HG03521 (cell line): ENCODE data around the gene CNIH2.
"Not testable (repeated sequence)": the region's sequence is repeated elsewhere in the genome, so short reads cannot be mapped to it uniquely, and the experiment has no call there.

Experiments used
- ATAC-seq: cut with Tn5 transposase; IDR thresholded peaks from one replicate; pipeline ENCODE4 v1.9.1; 2021; ENCODE audit warnings: mild to moderate bottlenecking, moderate library complexity; ENCODE audit not compliant: unreplicated experiment

Gene CNIH2

DNA sequence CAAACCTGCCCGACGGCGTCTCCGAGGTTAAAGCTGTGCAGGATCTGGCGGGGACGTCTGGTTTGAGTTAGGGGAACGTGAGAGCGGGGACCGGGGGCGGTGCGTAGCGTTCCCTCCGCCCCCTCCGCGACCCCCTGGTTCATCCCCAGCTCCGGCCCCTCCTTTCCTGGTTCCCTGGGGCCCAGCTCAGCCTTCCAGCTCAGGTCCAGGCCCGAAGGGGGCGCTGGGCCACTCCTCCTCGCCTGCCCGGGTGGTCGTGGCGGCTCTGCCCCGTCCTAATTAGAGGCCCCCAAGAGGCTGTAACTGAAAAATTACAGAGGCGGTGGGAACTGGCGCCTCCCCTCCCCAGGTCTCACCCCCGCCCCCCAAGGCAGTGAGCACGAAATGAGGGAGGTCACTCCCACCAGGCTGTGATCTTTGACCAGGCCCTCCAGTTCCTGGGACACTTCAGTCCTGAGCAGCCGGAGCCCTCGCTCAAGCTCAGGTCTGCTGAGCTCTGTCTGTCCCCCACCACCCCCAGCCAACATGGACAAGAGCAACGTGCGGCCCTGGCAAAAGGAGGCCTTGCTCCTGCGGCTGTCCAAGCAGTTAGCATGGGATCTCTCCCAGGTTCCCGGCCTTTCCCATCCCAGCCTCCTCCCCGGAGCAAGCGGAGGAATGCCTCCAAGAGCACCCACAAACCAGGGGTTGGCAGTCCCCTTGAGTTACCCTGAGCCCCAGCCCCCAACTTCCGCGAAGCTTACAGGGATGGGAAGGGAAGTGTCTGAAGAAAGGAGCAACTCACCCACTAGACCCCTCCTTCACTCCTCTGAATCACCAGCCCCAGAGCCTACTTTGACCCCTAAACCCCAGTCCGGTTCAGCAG, 35.6 kb downstream of the CNIH2 start:
- no peak for ATAC-seq

DNA sequence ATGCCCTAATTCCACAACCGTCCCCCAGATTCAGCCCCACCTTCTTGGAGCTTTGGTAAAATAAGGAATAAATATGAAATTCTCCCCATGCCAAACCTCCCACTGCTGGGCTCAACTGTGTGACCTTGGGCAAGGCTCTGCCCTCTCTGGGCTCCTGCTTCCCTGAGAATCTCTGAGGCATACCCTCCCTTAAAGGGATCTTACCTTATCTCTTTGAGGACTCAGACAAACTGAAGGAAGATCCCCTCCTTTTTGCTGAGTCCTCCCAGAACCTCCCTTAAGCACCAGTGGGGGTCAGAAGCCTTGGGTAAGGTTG, 36.2 kb downstream of the CNIH2 start:
- ATAC-seq: no peak

DNA sequence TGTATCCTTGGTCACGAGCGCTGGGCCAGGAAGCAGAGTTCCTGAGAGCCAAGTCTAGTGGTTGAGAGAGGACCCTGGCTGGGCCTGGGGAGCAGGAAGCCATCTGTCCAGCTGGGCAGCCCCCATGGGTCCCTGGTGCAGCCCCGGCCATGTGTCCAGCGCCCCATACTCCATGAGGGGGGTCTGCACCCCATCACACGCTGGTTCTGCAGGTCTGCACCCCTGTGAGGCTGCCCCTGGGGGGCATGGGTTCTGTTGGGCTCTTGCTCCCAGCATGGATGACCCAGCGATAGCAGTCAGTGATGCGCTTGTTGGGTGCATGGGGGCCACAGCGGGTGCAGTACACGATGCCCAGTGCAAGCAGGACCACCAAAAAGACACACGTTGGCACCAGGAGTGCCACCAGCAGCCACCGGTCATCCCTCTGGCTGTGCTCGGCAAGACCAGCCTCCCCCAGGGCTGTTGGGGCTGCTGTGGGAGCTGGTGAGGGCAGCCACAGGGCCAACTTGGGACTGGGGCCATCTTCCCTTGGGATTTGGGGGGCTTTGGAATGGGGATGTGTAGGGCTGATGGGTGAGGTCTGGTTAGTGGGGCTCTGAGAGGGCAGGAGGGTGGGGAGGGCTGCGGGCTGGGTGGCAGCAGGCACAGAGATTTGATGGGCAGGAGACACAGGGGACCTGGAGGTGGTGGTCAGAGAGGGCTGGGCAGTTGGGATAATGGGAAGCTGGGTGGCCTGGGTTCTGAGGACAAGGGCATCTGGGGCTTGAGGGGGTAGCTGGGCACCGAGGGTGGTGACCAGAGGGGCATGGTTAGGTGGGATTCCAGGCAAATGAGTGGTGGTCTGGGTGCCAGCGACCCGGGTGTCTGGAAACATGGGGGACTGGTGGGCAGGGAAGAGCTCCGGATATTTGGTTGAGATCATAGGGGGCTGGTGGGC, 36.9 kb downstream of the CNIH2 start:
- no peak for ATAC-seq

DNA sequence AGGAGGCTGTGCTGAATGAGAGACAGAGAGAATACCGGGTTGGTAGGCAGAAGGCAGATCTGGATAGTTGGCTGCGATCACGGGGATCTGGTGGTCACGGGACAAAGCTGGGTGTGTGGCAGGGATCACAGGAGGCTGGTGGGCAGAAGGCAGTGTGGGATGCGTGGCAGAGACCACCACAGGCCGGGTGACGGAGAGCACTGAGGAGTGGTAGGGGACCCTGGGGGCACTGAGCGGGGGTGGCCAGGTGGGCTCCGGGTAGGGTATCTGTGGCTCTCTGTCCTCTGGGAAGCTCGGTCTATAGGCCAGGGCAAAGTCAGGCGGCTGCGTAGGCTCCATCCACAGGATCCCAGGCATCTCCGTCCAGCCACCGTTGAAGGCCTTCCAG, 37.5 kb downstream of the CNIH2 start:
- ATAC-seq: no peak

DNA sequence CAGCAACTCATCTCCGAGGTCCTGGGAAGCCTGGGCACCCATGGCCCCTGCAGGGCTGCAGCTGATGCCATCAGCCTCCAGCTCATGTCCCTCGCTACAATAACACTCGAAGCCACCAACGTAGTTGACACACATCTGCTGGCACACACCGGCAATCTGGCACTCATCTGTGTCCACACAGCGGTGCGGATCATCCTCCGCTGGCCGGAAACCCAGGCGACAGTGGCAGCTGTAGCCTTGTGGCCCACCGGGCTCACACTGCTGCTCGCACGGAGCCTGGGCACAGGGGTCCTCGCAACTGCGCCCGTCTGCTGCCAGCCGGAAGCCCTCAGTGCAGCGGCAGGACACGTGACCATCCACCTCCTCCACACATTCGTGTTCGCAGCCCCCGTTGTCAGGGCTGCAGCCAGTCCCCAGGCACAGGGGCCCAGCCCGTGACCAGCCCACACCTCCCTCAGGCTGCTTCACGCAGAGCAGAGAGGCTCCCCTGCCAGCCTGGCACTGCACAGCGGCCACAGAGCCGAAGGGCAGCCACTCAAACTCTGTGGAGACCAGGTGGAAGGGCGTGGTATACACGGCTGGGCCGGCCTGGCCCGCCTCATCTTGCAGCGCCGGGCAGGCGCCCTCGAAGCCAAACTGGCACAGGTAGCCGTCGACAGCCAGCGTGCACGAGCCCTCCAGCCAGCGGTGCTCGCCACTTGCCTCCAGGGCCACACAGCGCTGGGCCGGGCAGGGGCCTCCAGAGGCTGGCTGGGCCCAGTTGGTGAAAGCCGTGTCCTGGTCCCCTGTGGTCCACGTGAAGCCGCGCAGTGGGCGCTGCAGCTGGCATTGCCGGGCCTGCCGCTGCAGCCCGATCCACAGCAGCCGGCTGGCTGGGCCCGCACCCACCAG, 38.2 kb downstream of the CNIH2 start:
- ATAC-seq: no peak

DNA sequence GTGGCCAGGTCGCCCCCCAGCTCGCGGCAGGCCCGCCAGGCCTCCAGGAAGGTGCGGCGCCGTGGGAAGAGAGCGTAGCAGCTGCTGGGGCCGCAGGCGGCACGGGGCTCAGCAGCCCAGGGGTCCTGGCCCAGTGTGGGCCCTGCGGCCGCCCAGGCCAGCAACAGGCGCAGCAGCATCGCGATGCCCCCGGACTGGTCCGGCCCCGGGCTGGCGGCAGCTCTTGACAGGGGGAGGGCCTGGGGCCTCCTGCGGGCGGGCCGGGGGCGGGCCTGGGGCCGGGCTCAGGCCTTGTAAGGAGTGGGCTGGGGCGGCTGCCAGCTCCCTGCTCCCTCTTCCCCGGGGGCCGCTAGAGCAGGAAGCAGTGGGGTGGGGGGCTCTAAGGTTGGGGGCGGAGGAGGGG, 38.9 kb downstream of the CNIH2 start, which contains the start of gene CD248:
CD248 (minus strand) TSS at position 196 of the 403 bp plus-strand sequence; CDS start at position 179, 17 bp downstream.
- ATAC-seq: no peak

DNA sequence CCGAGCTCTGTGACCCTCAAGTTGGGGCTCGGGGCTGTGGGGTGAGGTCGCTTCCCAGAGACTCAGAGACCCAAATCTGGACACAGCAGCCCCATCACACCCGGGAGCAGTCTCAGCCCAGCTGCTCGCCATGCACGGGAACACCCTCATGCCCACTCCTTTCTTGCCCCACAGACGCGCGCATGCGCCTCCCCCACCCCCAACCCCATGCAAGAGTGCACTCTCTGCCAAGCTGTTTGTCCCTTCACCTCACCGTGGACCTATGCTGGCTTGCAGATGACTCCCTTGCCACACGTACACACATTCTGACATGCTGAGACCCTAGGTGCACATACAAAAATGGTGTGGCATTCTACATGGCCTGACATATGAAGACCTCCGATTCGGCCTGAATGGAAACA, 39.3 kb downstream of the CNIH2 start:
- no peak for ATAC-seq

DNA sequence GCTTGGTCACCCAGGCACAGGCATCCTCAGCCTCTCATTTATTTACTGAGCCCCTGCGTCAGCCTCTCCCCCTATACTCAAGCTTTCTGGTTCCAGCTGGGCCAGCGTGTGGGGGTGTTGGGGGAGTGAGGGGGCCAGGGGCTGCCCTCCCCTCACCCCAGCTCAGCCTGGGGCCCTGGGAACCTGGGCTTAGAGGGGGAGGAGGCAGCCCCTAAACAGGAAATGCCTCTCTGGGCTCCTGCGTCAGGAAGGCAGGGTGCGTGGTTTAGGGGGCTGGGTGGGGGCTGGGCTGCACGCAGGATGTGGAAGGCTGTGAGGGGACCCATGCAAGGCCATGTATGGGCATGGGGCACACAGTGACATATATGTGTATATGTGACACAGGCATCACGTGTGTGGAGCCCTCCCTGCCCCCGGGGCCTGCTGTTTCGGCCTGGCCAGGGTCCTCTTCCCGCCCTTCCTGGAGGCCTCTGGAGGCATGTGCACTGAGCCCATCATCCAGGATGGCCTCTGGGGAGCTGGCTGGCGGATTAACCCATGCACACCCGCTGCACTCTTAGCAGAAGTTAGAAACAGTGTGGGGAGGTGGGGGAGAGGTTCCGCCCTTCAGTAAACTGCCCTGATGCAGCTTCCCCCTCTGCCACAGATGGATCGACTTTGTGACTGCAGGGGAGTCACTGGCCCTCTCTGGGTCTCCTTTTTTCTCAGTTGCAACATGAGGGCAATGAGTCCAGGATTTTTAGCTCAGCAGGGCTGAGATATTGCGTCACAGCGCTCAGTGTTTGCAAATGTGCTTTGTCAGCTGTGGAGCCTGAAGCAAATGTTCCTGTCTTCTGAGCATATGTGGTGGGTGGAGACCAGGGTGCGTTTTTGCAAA, 40.0 kb downstream of the CNIH2 start:
- no peak for ATAC-seq

DNA sequence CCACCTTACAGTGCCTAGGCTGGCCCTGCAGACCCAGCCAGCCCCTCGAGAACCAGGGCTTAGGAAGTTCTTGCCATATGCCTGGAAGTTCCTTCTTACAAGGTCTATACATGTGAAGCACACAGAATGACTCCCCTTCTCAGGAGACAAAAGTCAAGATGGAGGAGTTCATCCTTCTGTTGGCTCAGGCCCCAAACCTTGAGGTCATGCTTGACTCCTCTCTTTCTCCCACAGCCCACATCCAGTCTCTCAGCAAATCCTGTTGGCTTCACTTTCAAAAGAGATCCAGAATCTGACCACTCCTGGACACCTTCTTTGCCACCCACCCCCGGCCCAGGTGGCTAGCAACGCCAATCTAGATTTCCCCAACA, 40.6 kb downstream of the CNIH2 start:
- no peak for ATAC-seq

DNA sequence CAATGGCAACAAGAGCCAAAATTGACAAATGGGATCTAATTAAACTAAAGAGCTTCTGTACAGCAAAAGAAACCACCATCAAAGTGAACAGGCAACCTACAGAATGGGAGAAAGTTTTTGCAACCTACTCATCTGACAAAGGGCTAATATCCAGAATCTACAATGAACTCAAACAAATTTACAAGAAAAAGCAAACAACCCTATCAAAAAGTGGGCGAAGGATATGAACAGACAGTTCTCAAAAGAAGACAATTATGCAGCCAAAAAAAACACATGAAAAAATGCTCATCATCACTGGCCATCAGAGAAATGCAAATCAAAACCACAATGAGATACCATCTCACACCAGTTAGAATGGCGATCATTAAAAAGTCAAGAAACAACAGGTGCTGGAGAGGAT, 42.3 kb downstream of the CNIH2 start:
- not testable (repeated sequence) for ATAC-seq

DNA sequence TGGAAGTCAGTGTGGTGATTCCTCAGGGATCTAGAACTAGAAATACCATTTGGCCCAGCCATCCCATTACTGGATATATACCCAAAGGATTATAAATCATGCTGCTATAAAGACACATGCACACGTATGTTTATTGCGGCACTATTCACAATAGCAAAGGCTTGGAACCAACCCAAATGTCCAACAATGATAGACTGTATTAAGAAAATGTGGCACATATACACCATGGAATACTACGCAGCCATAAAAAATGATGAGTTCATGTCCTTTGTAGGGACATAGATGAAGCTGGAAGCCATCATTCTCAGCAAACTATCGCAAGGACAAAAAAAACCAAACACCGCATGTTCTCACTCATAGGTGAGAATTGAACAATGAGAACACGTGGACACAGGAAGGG, 42.8 kb downstream of the CNIH2 start:
- not testable (repeated sequence) for ATAC-seq

DNA sequence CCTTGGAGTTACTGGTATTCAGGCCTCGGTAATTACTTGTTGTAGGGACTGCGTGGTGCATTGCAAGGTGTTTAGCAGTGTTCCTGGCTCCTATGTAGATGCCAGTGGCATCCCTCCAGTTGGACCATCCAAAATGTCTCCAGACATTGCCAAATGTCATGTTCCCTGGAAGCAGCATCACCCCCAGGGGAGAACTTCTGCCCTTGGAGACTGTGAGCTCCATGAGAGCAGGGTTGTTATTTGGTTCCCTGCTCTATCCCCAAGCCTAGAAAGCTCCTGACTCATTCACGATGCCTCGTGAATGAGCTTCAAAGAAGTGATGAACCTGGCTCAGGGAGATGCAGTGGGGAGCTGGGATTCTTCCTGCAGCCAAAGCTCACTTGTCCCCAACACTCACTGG, 43.6 kb downstream of the CNIH2 start:
- ATAC-seq: no peak

DNA sequence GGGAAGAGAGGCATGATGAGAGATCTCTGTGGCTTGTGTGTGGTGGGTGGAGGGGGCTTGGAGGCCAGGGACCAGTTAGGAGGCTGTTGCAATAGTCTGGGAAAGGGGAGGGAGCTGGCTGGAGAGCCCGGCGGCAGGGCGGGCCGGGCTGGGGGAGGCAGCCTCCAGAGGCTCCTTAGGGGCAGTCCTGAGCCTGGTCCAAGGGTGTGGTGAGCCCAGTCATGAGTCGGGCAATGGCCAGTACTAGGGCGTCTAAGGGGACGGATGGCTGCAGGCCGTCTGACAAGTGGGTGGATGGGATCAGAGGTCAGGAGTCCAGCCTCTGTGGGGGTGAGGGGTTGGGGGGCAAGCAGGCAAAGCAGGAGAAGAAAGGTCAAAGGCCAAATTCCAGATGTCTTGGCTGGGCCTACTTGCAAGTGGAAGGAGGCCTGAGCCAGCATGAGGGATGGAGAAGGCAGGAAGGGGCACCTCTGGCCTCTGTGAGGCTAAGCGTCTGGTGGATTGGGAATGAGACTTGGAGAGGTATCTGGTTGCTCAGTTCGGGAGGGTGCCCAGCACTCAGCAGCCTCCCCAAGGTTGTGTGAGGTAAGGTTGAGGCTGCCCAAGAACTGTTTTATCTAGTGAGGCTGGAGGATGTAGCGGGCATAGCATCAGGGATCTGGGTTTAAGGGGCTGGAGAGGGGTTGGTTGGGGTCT, 44.9 kb downstream of the CNIH2 start:
- ATAC-seq: no peak

DNA sequence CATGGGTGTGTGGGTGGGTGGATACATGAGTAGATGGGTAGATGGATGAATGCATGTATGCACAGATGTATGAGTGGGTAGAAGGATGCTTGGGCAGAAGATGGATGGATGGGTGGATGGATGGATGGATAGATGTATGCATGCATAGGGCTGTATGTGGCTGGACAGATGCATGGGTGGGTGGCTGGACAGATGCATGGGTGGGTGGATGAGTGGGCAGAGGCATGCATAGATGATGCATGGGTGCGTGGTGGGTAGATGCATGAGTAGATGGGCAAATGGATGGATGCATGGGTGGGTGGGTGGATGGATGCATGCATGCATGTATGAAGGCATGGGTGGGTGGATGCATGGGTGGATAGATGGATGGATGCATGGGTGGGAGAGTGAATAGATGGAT, 45.7 kb downstream of the CNIH2 start:
- ATAC-seq: no peak

DNA sequence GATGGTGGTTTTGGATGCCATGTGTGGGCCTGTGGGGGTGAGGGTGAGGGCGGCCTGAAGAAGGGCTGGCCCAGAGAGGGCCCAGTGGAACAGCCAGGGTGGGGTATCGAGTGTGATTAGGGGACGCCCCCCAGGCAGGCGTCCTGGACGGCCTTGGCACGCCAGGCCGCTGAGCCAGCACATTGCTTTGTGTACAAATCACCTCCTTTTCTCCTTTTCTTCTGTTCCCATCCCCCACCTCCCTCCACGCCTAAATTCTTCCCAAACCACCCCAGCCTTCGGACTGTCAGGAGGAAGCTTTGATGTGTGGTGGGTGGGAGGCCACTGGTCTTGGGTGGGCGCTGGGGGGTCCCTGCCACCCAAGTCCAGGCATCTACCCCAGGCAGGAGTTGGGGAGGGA, 46.7 kb downstream of the CNIH2 start:
- ATAC-seq: no peak

DNA sequence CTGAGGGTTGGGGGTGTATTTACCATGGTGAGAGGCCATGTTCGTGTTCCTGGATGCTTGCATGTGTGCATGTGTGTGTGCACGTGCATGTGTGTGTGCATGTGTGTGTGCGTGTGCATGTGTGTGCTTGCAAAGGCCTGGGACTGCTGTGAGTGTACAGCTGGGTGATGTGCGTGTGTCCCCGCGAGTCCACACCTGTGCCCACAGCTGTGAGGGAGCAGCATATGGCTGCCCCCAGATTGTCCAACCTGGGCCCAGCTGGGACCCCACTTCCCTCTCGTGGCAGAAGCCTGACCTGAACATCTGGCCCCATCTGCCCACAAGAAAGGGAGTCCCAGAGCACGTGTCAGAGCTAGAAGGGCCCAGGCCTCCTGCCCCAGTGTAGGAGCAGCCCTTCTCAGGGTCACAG, 47.3 kb downstream of the CNIH2 start:
- no peak for ATAC-seq

DNA sequence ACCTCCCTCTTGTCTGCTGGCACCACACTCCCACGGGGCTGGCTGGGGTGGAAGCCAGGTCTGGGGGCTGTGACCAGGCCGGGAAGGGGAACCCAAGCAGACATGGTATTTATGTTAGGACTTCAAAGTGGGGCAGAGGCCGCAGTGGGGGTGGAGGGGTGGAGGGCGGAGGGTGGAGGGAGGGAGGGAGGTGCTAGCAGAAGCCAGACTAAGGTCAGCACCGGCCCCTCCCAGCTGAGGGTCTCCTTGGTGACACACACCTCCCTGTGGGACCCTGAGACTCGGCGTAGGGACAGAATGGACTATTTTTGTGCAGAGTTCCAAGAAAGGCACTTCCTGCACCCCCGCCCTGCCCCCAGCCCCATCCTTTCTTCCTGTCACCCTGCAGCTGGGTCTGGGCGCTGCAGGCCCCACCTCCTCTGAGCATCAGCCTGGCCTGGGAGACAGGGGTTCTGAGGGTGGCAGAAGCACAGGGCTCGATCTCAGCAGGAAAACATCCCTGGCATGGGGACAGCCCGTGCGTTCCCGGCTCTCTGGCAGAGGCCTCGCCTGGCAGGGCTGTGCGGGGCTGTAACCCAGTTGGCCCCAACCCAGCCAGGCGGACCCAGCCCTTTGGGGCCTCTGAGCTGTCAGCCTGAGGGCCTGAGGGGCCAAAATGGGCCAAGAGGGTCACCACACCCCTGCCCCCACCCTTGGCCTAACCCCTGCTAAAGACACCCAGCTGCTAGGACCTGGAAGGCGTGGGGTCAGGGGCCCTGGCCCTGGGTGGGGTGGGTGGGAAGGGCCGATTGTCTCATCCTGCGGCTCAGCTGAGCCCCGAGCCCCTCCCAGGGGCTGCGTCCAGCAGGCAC, 48.5 kb downstream of the CNIH2 start:
- no peak for ATAC-seq

DNA sequence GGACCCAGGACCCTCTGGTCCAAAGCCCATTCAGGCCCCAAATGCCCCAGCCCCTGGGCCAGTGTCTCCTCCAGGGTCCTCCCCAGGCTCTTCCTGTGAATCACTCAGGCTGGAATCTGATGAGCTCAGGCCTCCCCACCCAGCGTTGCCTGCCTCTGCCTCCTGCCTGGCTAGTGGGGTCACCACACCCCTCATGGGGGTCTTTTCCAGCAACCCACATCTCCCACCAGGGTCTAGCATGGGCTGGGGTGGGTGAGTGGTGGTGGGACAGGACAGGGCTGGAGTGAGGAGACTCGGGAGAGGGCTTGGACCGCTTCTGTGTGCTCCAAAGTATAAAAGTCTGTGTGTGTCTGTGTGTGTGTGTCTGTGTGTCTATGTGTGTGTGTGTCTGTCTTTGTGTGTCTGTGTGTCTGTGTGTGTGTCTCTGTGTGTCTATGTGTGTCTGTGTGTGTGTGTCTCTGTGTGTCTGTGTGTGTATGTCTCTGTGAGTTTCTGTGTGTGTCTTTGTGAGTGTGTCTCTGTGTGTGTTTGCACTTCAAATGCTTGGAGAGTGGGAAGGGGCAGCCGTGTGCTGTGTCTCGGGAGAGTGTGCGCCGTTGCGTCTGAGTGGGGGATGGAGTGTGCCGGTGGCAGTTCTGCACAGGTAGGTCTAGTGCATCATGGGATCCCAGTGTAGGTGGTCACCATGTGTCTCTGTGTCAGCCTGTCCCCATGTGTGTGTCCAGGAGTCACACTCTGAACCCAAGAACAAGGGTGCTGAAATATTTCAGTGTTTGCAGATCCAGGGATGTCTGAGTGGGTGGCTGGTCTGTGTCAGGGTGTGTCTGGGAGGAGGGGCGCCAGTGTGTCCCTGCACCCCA, 49.4 kb downstream of the CNIH2 start:
- ATAC-seq: no peak
